ENCODE measurements around the gene ADGRG6.

The ADGRG6 gene

GRCh38 chr6:142354650-142355049, 52.8 kb downstream of the ADGRG6 start:
- DNase-seq = no peak

GRCh38 chr6:142355520-142356174, 53.8 kb downstream of the ADGRG6 start:
- no peak for DNase-seq

GRCh38 chr6:142356201-142356883, 54.5 kb downstream of the ADGRG6 start:
- DNase-seq = no peak

DNA sequence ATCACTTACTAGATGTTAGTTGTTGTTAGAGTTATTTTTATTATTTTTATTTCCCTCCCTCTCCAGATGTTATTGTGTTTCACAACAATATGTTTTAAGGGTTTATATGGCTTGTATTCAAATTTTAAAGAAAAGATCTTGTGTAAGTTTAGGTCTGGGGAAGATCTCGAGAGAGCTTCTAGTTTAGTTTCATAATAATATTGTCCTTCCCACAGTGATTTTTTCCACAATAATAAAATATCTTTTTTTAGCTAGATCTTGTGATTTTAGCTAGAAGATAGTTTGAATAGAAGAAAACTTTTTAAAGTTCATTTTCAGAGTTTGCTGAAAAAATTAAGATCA, 55.0 kb downstream of the ADGRG6 start:
- no peak for DNase-seq

GRCh38 chr6:142357879-142358278, 56.1 kb downstream of the ADGRG6 start:
- no peak for DNase-seq

DNA sequence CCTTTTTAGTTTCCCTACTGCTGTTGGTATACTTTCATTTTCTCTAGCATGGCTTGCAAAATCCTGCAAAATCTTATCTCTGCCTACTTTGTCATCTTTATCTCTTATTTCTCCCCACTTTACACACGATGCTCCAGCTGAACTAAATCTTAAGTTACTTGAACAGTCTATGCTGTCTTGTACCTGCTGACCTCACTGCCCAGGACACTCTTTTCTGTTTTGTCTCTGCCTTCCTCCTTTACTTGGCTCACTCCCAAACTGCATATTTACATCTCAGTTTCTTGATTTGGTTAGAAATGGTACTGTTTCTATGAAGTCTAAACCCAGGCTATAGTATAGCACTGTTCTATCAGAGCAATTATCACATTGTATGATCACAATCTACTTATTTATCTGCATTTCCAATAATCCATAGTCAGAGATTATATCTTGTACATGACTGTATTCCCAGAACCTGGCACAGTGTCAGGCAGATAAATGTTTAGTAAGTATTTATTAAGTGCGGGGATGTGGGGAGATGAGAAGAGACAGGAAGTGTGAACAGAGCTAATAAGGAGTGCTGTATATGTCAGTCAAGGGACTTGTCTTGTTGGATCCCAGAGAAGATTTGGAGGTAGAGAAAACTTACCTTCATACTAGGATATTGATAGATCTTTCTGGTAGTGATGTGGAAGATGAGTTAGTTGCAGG, 57.6 kb downstream of the ADGRG6 start:
- no peak for DNase-seq

GRCh38 chr6:142361345-142361744, 59.5 kb downstream of the ADGRG6 start:
- no peak for DNase-seq

- no peak for DNase-seq
Observed at GRCh38 chr6:142361779-142362750, 60.3 kb downstream of the ADGRG6 start.

- DNase-seq = no peak
Observed at GRCh38 chr6:142367061-142367460, 65.3 kb downstream of the ADGRG6 start.

DNA sequence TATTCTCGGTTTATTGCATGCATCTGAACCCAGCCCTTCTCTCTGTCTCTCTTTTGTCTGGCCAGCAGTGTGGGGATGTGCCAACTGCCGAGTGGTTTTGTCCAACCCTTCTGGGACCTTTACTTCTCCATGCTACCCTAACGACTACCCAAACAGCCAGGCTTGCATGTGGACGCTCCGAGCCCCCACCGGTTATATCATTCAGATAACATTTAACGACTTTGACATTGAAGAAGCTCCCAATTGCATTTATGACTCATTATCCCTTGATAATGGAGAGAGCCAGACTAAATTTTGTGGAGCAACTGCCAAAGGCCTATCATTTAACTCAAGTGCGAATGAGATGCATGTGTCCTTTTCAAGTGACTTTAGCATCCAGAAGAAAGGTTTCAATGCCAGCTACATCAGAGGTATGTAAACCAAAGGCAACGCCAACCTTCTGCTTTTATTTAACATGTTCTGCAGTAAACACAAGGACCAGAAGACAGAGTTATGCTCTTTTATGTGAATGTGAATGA, 65.8 kb downstream of the ADGRG6 start:
- DNase-seq = no peak

DNA sequence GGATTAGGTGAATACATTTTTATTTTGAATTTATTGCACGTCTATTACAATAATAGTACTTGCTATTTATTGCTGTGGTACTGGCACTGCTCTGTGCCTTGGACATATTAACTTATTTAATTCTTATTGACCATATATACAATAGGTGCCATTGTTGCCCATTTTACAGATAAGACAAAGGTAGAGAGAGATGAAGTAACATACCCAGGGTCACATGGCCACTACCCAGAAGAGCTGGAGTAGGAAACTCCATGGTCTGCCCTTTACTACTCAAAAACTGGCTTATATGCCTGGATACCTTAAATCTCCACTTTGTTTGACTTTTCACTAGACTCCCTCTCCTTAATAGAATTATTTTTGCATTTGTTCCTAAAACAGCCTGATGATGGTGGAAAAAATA, 67.5 kb downstream of the ADGRG6 start:
- no peak for DNase-seq

GRCh38 chr6:142372348-142372747, 70.5 kb downstream of the ADGRG6 start:
- no peak for DNase-seq

DNA sequence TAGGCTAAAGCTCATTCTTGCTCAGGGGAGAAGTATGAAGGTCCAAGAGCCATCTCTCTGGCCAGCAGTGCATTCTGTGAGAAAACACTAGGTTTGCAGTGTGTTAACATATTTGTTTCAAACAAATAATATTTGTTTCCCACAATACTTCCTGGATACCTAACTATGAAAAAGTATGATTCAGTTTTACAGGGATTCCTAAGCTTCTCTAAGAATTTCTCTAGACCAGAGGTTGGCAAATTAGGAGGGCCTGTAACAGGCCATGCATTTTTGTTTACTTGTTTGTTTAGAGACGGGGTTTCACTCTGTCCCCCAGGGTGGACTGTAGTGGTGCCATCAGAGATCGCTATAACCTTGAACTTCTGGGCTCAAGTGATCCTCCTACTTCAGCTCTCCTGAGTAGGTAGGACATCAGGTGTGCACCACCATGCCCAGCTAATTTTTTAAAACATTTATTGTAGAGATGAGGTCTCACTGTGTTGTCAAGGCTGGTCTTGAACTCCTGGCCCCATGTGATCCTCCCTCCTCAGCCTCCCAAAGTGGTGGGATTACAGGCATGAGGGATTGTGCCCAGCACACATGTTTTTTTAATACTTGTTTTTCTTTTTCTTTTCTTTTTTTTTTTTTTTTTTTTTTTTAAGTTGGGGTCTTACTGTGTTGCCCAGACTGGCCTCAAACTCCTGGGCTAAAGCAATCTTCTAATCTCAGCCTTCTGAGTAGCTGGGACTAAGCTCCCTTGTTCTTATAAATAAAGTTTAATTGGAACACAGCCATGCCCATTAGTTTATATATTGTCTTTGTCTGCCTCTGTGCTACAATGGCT, 71.7 kb downstream of the ADGRG6 start:
- DNase-seq = no peak

DNA sequence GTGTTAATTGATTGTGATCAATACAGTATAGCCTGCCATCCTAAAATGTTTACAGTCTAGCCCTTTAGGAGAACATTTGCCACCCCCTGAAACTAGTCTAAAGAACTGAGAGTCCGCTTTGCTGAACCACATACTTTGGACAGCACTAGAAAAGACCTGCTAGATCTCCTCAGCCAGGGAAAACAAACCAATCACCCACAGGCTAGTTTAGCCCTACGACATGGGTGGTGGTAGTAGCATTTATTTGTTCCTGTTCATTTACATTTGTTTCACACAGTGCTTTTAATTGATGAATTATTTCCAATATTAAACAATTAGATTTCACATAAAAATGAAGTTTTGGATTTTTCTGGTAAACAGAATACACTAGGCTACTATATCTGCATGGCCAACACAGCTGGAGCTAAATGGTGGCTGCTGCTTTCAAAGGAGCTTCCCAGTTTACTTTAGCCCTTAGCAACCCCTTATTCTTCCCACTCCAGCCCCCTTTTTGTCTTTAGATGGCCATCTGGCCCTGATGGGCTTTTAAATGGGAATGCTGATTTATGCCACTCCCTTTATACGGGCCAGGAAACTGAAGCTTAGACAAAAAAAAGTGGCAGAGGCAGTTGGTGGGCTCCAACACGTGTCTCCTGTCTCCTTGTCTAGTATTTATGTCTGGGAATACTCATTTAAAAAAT, 72.4 kb downstream of the ADGRG6 start:
- DNase-seq = no peak

GRCh38 chr6:142374965-142375733, 73.3 kb downstream of the ADGRG6 start:
- DNase-seq = no peak

GRCh38 chr6:142376115-142376514, 74.3 kb downstream of the ADGRG6 start:
- no peak for DNase-seq

- DNase-seq = no peak
Observed at GRCh38 chr6:142376800-142377496, 75.1 kb downstream of the ADGRG6 start.

DNA sequence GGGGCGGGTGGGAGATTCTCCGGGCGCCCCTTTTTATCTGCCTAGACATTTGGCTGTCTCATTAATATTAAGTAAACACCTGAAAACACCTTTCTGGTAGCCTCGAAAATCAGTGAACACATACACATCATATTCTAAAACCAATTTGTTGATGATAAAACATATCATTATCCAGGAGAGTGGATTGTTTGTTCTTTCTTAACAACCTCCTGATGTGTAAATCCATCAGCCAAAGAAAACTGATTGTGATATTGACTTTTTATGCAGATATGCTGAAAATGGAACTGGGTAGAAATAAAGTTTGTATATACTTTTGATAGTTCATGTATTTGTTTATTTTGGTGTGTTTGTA, 75.7 kb downstream of the ADGRG6 start:
- DNase-seq = no peak

- DNase-seq = no peak
Observed at GRCh38 chr6:142378138-142378875, 76.5 kb downstream of the ADGRG6 start.

All from stimulated activated naive CD4-positive, alpha-beta T cell treated with Interleukin-2 at 50 U/mL for 16 hours (primary cell).